ENCODE measurements around the gene ALCAM.

- TF ChIP-seq CTCF (IDR thresholded peaks at IDR 0.05) (no peak), POLR2A (IDR thresholded peaks at IDR 0.05) (no peak)
These were observed 11.2 kb upstream of the ALCAM start for GRCh38 chr3:105355408-105356061.
